Sigmoid colon (tissue), 7 donors: ENCODE results near the gene PHTF2. TPM values are rescaled to one million over a fixed set of nuclear protein-coding genes. Genes with fewer than 3 reads are reported as not detected.
"Not testable (repeated sequence)": the region's sequence is repeated elsewhere in the genome, so short reads cannot be mapped to it uniquely, and the experiment has no call there.

Experiments
- DNase-seq: peaks from one replicate; pipeline ENCODE4 v3.0.0-alpha.2; 2019
- H3K27ac ChIP-seq, 4 donors: fragments of 200-600 bp; sonication (generic); one replicate each; pipeline ENCODE4 v1.5.1; 2016 to 2019; ENCODE audit warnings: mild to moderate bottlenecking in 1 of 4
- H3K27me3 ChIP-seq, 3 donors: fragments of 200-600 bp; sonication (generic); one replicate each; pipeline ENCODE4 v1.5.1; 2019; ENCODE audit warnings: mild to moderate bottlenecking in 1 of 3
- H3K36me3 ChIP-seq, 4 donors: fragments of 200-600 bp; sonication (generic); one replicate each; pipeline ENCODE4 v1.5.1; 2016 to 2019
- H3K4me1 ChIP-seq, 4 donors: fragments of 200-600 bp; sonication (generic); one replicate each; pipeline ENCODE4 v1.5.1; 2017 to 2019
- H3K4me3 ChIP-seq, 4 donors: fragments of 200-600 bp; sonication (generic); one replicate each; pipeline ENCODE4 v1.5.1; 2017 to 2019; ENCODE audit warnings: mild to moderate bottlenecking in 2 of 4, moderate library complexity in 1 of 4
- H3K9me3 ChIP-seq, 4 donors: fragments of 200-600 bp in 3 of 4; sonication (generic) in 3 of 4; one replicate each; pipeline versions ENCODE4 v1.5.1 to v1.6.1; 2013 to 2019
- CTCF ChIP-seq, 4 experiments: fragments of 450-650 bp in 3 of 4; fragments of 200-600 bp in 1 of 4; IDR thresholded peaks; one replicate each; pipeline ENCODE4 v1.5.1; 2016 to 2019; ENCODE audit warnings: antibody characterized with exemption in 4 of 4, mild to moderate bottlenecking in 3 of 4, moderate library complexity in 2 of 4
- EP300 ChIP-seq, 4 donors: sonication (generic); formaldehyde crosslinking; IDR thresholded peaks; one replicate each; pipeline ENCODE4 v1.6.1; 2017; ENCODE audit warnings: antibody characterized with exemption in 4 of 4
- POLR2A ChIP-seq, 2 donors: fragments of 450-650 bp; IDR thresholded peaks; one replicate each; pipeline ENCODE4 v1.6.1; 2016; ENCODE audit warnings: antibody characterized with exemption in 2 of 2, mild to moderate bottlenecking in 2 of 2, moderate library complexity in 2 of 2
- POLR2AphosphoS5 ChIP-seq, 4 donors: sonication (generic); formaldehyde crosslinking; IDR thresholded peaks; one replicate each; pipeline ENCODE4 v1.6.1; 2017; ENCODE audit warnings: antibody characterized with exemption in 4 of 4
- WGBS, 2 donors: extraction: QIAGEN DNeasy Blood & Tissue Kit; methylation state at CpG; one replicate each; pipeline ENCODE4 v1.1.7; 2013; 5-methylcytosine and 5-hydroxymethylcytosine counted together
- intact Hi-C: fragments of 100-400 bp; cut with DNase I; formaldehyde crosslinking; loops from one replicate; pipeline ENCODE4 v1.15.1; 2023
- polyA plus RNA-seq, 3 donors: library from polyadenylated mRNA; stranded (reverse); fragments of 200-250 nt; gene quantifications; one replicate each; pipeline ENCODE4 v1.2.3, GENCODE V29; 2013
- total RNA-seq, 4 donors: library from RNA; depleted of rRNA; stranded (reverse); fragments of >200 nt; gene quantifications; one replicate each; pipeline ENCODE4 v1.1.0, GENCODE V29; 2016
- donor health status: healthy with polysubstance abuse.
- donor health status: Bipolar disorder and iron deficiency.
- donor health status: healthy.

The PHTF2 gene
- total and polyA plus RNA-seq, 7 donors, result 2.3 to 19.3 (median 17.4) TPM

GRCh38 chr7:77863860-77864259 lies 65.3 kb downstream of the PHTF2 start:
- no peak overlapping the region for H3K27ac ChIP-seq
- WGBS, 2 donors, result 82 to 91% methylated on average over 2 of the region's 2 CpGs
- TF ChIP-seq EP300 (IDR thresholded peaks at IDR 0.05) (no peak), POLR2AphosphoS5 (IDR thresholded peaks at IDR 0.05) (no peak), CTCF (IDR thresholded peaks at IDR 0.05) (no peak), POLR2A (IDR thresholded peaks at IDR 0.05) (no peak)

DNA sequence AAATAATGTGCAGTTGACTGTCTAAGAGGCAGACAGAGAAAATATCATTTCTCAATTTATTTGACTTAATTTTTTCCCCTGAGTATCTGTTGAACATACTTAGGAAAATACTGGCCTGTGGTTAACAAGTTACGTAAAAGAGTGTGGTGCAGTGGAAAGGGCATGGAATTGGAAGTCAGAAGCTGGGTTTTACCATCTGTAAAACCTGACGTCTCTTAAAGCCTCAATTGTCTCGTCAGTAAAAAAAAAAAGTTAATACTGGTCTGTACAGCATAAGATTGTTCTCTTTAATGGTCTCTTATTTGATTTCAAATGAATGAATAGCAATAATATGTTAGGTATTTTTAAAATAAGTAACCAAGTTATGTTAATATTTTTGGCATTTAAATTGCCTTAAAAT lies 67.8 kb downstream of the PHTF2 start:
- WGBS, 2 donors, result 82 to 90% methylated on average over 3 of the region's 3 CpGs
- no peak overlapping the region for H3K4me3 ChIP-seq
- no peaks in the 10 kb centered on the region for H3K27me3 ChIP-seq
- no peak for DNase-seq
- TF ChIP-seq CTCF (IDR thresholded peaks at IDR 0.05) (no peak), POLR2A (IDR thresholded peaks at IDR 0.05) (no peak), EP300 (IDR thresholded peaks at IDR 0.05) (no peak), POLR2AphosphoS5 (IDR thresholded peaks at IDR 0.05) (no peak)
- intact Hi-C loops, result no loop called here
- peaks cover 0 to 27% (median 16%) of the 10 kb centered on the region in 4 donors for H3K4me1 ChIP-seq
- H3K27ac ChIP-seq, result no peak overlapping the region
- H3K9me3 ChIP-seq, result no peaks in the 10 kb centered on the region
- no peaks in the 10 kb centered on the region for H3K36me3 ChIP-seq

More at GRCh38 chr7:77863860-77864259, 65.3 kb downstream of the PHTF2 start:
- intact Hi-C loops, result no loop called here
- DNase-seq, result no peak
- Histone ChIP-seq H3K9me3 (no peaks in the 10 kb centered on the region), H3K27me3 (no peaks in the 10 kb centered on the region), H3K36me3 (no peaks in the 10 kb centered on the region), H3K4me1 (peaks cover 0 to 27% (median 16%) of the 10 kb centered on the region in 4 donors), H3K4me3 (no peak overlapping the region)

GRCh38 chr7:77866786-77867536 lies 68.4 kb downstream of the PHTF2 start:
- intact Hi-C loops, result no loop called here
- H3K36me3 ChIP-seq, result no peaks in the 10 kb centered on the region
- H3K27ac ChIP-seq, result no peak overlapping the region
- peaks cover 0 to 27% (median 16%) of the 10 kb centered on the region in 4 donors for H3K4me1 ChIP-seq
- DNase-seq, result no peak
- no peak overlapping the region for H3K4me3 ChIP-seq
- no peaks in the 10 kb centered on the region for H3K9me3 ChIP-seq
- 77 to 80% methylated on average over 3 of the region's 3 CpGs for WGBS, 2 donors
- no peak for TF ChIP-seq POLR2A (IDR thresholded peaks at IDR 0.05)
- TF ChIP-seq CTCF (IDR thresholded peaks at IDR 0.05), result no peak
- no peak for TF ChIP-seq POLR2AphosphoS5 (IDR thresholded peaks at IDR 0.05)
- no peak for TF ChIP-seq EP300 (IDR thresholded peaks at IDR 0.05)
- H3K27me3 ChIP-seq, result no peaks in the 10 kb centered on the region

DNA sequence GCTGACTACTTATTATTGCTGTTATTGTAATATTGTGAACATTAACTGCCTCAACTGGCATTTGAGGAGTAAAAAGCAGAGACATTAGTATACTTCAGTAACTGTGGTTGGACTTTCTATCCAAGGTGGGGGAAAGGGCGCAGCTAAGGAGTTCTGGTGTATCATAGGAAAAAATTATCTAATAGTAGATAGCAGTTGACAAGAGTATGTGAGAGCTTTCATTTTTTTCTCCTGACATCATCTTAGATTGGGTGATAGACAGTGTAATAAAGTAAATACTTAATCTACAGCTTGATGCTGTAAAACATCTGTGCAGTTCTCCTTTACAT lies 68.9 kb downstream of the PHTF2 start:
- Histone ChIP-seq H3K27ac (no peak overlapping the region), H3K36me3 (no peaks in the 10 kb centered on the region), H3K4me3 (no peak overlapping the region), H3K9me3 (no peaks in the 10 kb centered on the region), H3K27me3 (no peaks in the 10 kb centered on the region), H3K4me1 (peaks cover 0 to 24% (median 16%) of the 10 kb centered on the region in 4 donors)
- DNase-seq, result no peak
- no peak for TF ChIP-seq CTCF (IDR thresholded peaks at IDR 0.05)
- no peak for TF ChIP-seq POLR2A (IDR thresholded peaks at IDR 0.05)
- no peak for TF ChIP-seq POLR2AphosphoS5 (IDR thresholded peaks at IDR 0.05)
- no peak for TF ChIP-seq EP300 (IDR thresholded peaks at IDR 0.05)
- intact Hi-C loops, result no loop called here
- WGBS, 2 donors, result 94 to 97% methylated on average over 1 of the region's 1 CpG

DNA sequence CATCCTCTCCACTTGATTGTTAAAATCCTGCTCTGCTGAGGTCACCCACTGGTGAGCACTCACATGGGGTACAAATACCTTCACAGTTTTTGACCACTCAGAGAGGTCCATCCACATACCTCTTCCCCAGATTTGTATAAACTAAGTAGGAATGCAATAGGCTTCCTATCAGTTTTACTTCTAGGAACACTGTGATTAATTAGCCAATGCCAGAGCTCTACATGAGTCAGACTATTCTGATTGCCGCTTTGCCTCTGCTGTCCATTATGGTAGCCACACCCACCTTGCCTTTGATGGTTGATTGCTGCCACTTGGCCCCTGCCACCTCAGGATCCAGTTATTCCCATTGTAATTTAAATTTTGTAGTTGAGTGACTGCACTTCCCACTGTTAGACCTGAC lies 73.7 kb downstream of the PHTF2 start:
- H3K9me3 ChIP-seq, H3K36me3 ChIP-seq, H3K27me3 ChIP-seq, H3K4me3 ChIP-seq, DNase-seq, intact Hi-C loops, H3K4me1 ChIP-seq, H3K27ac ChIP-seq: not testable (repeated sequence)
- 84 to 92% methylated on average over 1 of the region's 1 CpG for WGBS, 2 donors

GRCh38 chr7:77873416-77874327 lies 75.1 kb downstream of the PHTF2 start:
- H3K9me3 ChIP-seq, H3K36me3 ChIP-seq, H3K4me1 ChIP-seq, DNase-seq, H3K27ac ChIP-seq, H3K27me3 ChIP-seq, intact Hi-C loops, H3K4me3 ChIP-seq: not testable (repeated sequence)
- 93 to 97% methylated on average over 7 of the region's 7 CpGs for WGBS, 2 donors
